C4-2B (cell line): ENCODE results near the gene UGGT1.

Experiments
- CTCF ChIP-seq: fragments of 450-650 bp; conservative IDR thresholded peaks from 2 replicates; pipeline ENCODE4 v1.5.1; 2017; ENCODE audit warnings: mild to moderate bottlenecking
- ZFX ChIP-seq: fragments of 450-650 bp; IDR thresholded peaks from 2 replicates; pipeline ENCODE4 v1.6.1; 2017

- no peak for TF ChIP-seq CTCF
- TF ChIP-seq ZFX: no peak
Observed at GRCh38 chr2:128153786-128154185, 62.8 kb downstream of the UGGT1 start.
